SK-N-SH treated with all-trans-retinoic acid at 6 μM for 48 hours (cell line): ENCODE results near the gene EHBP1.

ENCODE experiments used
- ATAC-seq: fragments of 200-7000 bp; cut with Tn5 transposase; 3 replicates; pipeline ENCODE4 v1.9.1; 2020; ENCODE audit warnings: mild to moderate bottlenecking, moderate library complexity
- ARNTL ChIP-seq: fragments of 450-650 bp; formaldehyde crosslinking; IDR thresholded peaks from 2 replicates; pipeline ENCODE4 v1.5.0; 2020; ENCODE audit warnings: low read depth, mild to moderate bottlenecking, moderate library complexity, borderline replicate concordance
- BACH2 ChIP-seq: fragments of 250-450 bp; sonication (Bioruptor Pico); IDR thresholded peaks from 2 replicates; pipeline ENCODE4 v1.9.0; 2021; ENCODE audit warnings: mild to moderate bottlenecking, borderline replicate concordance
- CREB5 ChIP-seq: fragments of 250-450 bp; sonication (Bioruptor Pico); IDR thresholded peaks from 2 replicates; pipeline ENCODE4 v1.5.1; 2020; ENCODE audit warnings: low read depth, mild to moderate bottlenecking, moderate library complexity
- CSDC2 ChIP-seq: fragments of 250-450 bp; sonication (Bioruptor Pico); IDR thresholded peaks from 2 replicates; pipeline ENCODE4 v1.5.0; 2020; ENCODE audit warnings: mild to moderate bottlenecking, moderate library complexity
- ESRRG ChIP-seq: fragments of 250-450 bp; sonication (Bioruptor Pico); IDR thresholded peaks from 2 replicates; pipeline ENCODE4 v1.6.1; 2021; ENCODE audit warnings: mild to moderate bottlenecking
- GLIS3 ChIP-seq: fragments of 250-450 bp; sonication (Bioruptor Pico); IDR thresholded peaks from 2 replicates; pipeline ENCODE4 v1.5.0; 2020; ENCODE audit warnings: mild to moderate bottlenecking, moderate library complexity
- ISL1 ChIP-seq: fragments of 250-450 bp; sonication (Bioruptor Pico); IDR thresholded peaks from 2 replicates; pipeline ENCODE4 v2.1.2; 2022; ENCODE audit warnings: mild to moderate bottlenecking, moderate library complexity
- OSR1 ChIP-seq: fragments of 250-450 bp; sonication (Bioruptor Pico); IDR thresholded peaks from 2 replicates; pipeline ENCODE4 v1.8.0; 2022; ENCODE audit warnings: moderate library complexity, mild to moderate bottlenecking, inconsistent platforms
- PATZ1 ChIP-seq: fragments of 250-450 bp; sonication (Bioruptor Pico); IDR thresholded peaks from 2 replicates; pipeline ENCODE4 v1.8.0; 2020; ENCODE audit warnings: mild to moderate bottlenecking, moderate library complexity, borderline replicate concordance
- POU6F1 ChIP-seq: fragments of 250-450 bp; sonication (Bioruptor Pico); IDR thresholded peaks from 2 replicates; pipeline ENCODE4 v1.8.0; 2021; ENCODE audit warnings: low read depth, mild to moderate bottlenecking, moderate library complexity, borderline replicate concordance
- TOX ChIP-seq: fragments of 250-450 bp; sonication (Bioruptor Pico); IDR thresholded peaks from 2 replicates; pipeline ENCODE4 v1.8.0; 2021; ENCODE audit warnings: mild to moderate bottlenecking, moderate library complexity, borderline replicate concordance
- TSHZ2 ChIP-seq: fragments of 250-450 bp; sonication (Bioruptor Pico); IDR thresholded peaks from 2 replicates; pipeline ENCODE4 v1.5.0; 2020; ENCODE audit warnings: mild to moderate bottlenecking, moderate library complexity
- ZC3H10 ChIP-seq: fragments of 250-450 bp; sonication (Bioruptor Pico); IDR thresholded peaks from 2 replicates; pipeline ENCODE4 v1.5.1; 2021; ENCODE audit warnings: mild to moderate bottlenecking, moderate library complexity
- ZFP3 ChIP-seq: fragments of 250-450 bp; sonication (Bioruptor Pico); IDR thresholded peaks from 2 replicates; pipeline ENCODE4 v1.5.0; 2020; ENCODE audit warnings: mild to moderate bottlenecking, moderate library complexity
- ZNF565 ChIP-seq: fragments of 450-650 bp; formaldehyde crosslinking; conservative IDR thresholded peaks from 2 replicates; pipeline ENCODE4 v1.5.0; 2020; ENCODE audit warnings: low read depth, mild to moderate bottlenecking, moderate library complexity
- ZNF70 ChIP-seq: fragments of 450-650 bp; formaldehyde crosslinking; IDR thresholded peaks from 2 replicates; pipeline ENCODE4 v1.5.0; 2020; ENCODE audit warnings: mild to moderate bottlenecking, moderate library complexity
- ZNF8 ChIP-seq: fragments of 450-650 bp; formaldehyde crosslinking; IDR thresholded peaks from 2 replicates; pipeline ENCODE4 v1.5.0; 2020; ENCODE audit warnings: mild to moderate bottlenecking, moderate library complexity

The EHBP1 gene

GRCh38 chr2:62704654-62705006 lies 883 bp upstream of the EHBP1 start (continued):
- TF ChIP-seq BACH2 (CRISPR knock-in tag) (no peak), ZC3H10 (no peak), PATZ1 (CRISPR knock-in tag) (no peak), CSDC2 (CRISPR knock-in tag) (no peak), ARNTL (no peak), ZNF8 (CRISPR knock-in tag) (no peak), ISL1 (no peak)

- ATAC-seq, result peak; percentile 48
- no peak for TF ChIP-seq ESRRG (CRISPR knock-in tag)
- TF ChIP-seq CSDC2 (CRISPR knock-in tag), result no peak
- TF ChIP-seq ZC3H10, result no peak
- no peak for TF ChIP-seq ZNF70 (CRISPR knock-in tag)
- no peak for TF ChIP-seq ISL1
- TF ChIP-seq TOX (CRISPR knock-in tag), result no peak
- no peak for TF ChIP-seq GLIS3 (CRISPR knock-in tag)
- no peak for TF ChIP-seq OSR1
- TF ChIP-seq CREB5 (CRISPR knock-in tag), result no peak
- no peak for TF ChIP-seq ARNTL
- no peak for TF ChIP-seq ZFP3
- TF ChIP-seq TSHZ2 (CRISPR knock-in tag), result no peak
- no peak for TF ChIP-seq PATZ1 (CRISPR knock-in tag)
- TF ChIP-seq ZNF8 (CRISPR knock-in tag), result no peak
Measured at GRCh38 chr2:62705859-62706720, 577 bp downstream of the EHBP1 start.

GRCh38 chr2:62706721-62707521 lies 1.4 kb downstream of the EHBP1 start:
- TF ChIP-seq PATZ1 (CRISPR knock-in tag), result no peak
- TF ChIP-seq ARNTL, result no peak
- TF ChIP-seq POU6F1 (CRISPR knock-in tag), result no peak
- no peak for TF ChIP-seq ZFP3
- no peak for TF ChIP-seq ZNF565 (CRISPR knock-in tag)
- TF ChIP-seq CREB5 (CRISPR knock-in tag), result no peak
- TF ChIP-seq ZC3H10, result no peak
- no peak for TF ChIP-seq OSR1
- no peak for TF ChIP-seq CSDC2 (CRISPR knock-in tag)
- TF ChIP-seq, all 23 proteins: peak for 0
- no peak for ATAC-seq
